GM21619 (cell line): Measurements from ENCODE around the gene INPPL1.
"Not testable (repeated sequence)": the region's sequence is repeated elsewhere in the genome, so short reads cannot be mapped to it uniquely, and the experiment has no call there.

Experiments
- ATAC-seq: cut with Tn5 transposase; IDR thresholded peaks from one replicate; pipeline ENCODE4 v1.9.1; 2021; ENCODE audit not compliant: unreplicated experiment

INPPL1 gene

GRCh38 chr11:72224564-72225410, at the start of gene INPPL1:
Gene INPPL1, plus strand, starts transcription at chr11:72224767. Its CDS starts 218 bp downstream, at chr11:72224985.
- no peak for ATAC-seq

DNA sequence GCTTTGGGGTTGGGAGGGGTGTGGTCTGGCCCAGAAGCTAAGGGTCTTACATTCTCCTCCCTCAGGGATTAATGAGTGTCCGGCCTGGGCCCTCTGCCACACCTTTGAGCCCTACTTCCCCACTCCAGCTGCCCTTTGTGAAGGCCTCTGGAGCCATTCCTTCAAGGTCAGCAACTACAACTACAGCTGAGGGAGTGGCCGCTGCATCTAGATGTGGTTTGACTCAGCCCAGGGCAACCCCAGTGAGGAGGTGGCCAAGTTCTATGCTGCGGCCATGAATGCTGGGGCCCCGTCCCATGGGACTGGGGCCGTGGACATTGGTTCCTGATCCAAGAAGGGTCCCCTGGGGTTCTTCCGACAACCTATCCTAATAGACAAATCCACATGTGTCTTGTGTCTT, 46.9 kb upstream of the INPPL1 start:
- ATAC-seq, result no peak

GRCh38 chr11:72179049-72179803, 45.3 kb upstream of the INPPL1 start:
- no peak for ATAC-seq

- ATAC-seq, result no peak
These were observed 44.7 kb upstream of the INPPL1 start for GRCh38 chr11:72179804-72180396.

GRCh38 chr11:72180892-72181552, 43.5 kb upstream of the INPPL1 start:
- not testable (repeated sequence) for ATAC-seq

DNA sequence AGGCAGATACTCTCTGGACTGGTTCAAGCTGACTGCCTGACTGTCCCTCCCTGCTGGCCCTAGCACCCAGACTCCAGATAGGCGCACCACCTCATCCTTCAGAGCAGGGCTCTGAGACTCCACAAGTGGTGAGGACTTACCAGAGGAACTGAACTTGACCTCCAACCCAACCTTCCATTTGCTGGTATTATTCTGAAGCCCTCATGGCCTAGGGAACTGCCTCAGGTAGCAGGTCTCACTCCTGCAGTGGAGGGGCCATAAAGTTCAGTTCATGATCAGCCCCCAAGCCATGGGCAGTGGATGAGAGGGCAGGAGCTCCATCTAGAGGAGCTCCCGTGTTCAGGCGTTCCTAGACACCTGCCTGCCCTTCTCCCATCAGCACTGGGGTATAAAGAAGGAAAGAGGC, 43.0 kb upstream of the INPPL1 start:
- not testable (repeated sequence) for ATAC-seq

GRCh38 chr11:72188267-72188666, 36.3 kb upstream of the INPPL1 start:
- no peak for ATAC-seq

GRCh38 chr11:72189455-72190250, 34.9 kb upstream of the INPPL1 start:
- ATAC-seq, result no peak

DNA sequence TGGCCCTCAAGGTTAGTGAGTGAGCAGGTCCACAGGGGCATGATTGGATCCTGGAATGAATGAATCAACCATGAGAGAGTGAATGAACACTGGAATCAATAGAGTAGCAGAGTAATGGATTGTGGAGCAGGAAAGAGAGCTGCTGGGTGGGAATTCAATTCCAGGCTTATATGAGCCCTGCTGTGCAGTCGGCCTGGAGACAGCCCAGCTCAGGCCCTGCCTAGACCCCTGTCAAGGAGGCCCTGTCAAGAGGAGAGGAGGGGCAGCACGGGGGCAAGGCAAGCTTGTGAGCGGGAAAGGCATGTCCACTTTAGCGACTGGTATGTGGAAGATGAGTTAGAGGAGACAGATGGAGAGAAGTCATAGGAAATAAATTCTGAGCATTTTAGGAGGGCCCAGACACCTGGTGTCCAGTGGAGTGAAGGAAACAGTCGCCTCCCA, 33.9 kb upstream of the INPPL1 start:
- no peak for ATAC-seq

DNA sequence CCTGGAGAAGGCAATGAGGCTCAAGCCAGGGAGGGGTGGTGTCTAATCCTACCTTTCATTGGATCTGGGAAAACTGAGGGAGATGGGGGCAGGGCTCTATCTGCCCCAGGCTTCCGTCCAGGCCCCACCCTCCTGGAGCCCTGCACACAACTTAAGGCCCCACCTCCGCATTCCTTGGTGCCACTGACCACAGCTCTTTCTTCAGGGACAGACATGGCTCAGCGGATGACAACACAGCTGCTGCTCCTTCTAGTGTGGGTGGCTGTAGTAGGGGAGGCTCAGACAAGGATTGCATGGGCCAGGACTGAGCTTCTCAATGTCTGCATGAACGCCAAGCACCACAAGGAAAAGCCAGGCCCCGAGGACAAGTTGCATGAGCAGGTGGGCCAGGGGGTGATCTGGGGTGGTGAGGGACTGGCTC, 32.6 kb upstream of the INPPL1 start, which contains the start of gene FOLR1:
Gene FOLR1 (plus strand): TSS at position 180 of the 421 bp plus-strand sequence. CDS start 34 bp downstream, at position 214.
- ATAC-seq, result no peak

DNA sequence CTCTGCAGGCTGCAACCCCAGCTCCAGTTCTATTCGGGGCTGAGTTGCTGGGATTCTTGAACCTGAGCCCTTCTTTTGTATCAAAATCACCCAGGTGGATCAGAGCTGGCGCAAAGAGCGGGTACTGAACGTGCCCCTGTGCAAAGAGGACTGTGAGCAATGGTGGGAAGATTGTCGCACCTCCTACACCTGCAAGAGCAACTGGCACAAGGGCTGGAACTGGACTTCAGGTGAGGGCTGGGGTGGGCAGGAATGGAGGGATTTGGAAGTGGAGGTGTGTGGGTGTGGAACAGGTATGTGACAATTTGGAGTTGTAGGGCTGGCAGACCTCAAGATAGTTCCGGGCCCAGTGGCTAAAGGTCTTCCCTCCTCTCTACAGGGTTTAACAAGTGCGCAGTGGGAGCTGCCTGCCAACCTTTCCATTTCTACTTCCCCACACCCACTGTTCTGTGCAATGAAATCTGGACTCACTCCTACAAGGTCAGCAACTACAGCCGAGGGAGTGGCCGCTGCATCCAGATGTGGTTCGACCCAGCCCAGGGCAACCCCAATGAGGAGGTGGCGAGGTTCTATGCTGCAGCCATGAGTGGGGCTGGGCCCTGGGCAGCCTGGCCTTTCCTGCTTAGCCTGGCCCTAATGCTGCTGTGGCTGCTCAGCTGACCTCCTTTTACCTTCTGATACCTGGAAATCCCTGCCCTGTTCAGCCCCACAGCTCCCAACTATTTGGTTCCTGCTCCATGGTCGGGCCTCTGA, 28.9 kb upstream of the INPPL1 start:
- ATAC-seq, result no peak

- not testable (repeated sequence) for ATAC-seq
These were observed 23.1 kb upstream of the INPPL1 start for GRCh38 chr11:72201445-72201844.

DNA sequence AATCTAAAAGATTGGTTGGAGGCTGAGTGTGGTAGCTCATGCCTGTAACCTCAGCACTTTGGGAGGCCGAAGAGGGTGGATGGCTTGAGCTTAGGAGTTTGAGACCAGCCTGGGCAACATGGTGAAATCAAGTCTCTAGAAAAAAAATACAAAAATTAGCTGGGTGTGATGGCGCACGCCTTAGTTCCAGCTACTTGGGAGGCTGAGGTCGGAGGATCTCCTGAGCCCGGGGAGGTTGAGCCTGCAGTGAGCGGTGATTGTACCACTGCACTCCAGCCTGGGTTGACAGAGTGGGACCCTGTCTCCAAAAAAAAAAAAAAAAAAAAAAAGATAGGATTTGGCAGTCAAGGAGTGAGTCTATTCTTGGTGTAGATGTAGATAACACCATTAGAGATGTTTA, 22.0 kb upstream of the INPPL1 start:
- no peak for ATAC-seq

DNA sequence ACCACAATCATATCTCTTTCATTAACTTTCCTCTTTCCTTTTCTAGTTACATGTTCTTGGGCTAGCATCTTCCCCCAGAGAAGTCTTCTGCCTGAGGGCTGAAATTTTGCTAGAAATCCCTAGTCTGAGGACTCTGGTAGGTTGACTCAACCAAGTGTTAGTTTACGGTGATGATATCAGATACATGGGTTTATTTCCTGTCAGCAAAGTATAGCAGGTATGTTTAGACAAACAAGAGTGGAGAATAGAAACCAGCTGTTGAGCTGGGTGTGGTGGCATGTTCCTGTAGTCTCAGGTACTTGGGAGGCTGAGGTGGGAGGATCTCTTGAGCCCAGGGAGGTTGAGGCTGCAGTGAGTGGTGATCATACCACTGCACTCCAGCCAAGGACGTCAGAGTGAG, 21.4 kb upstream of the INPPL1 start:
- ATAC-seq, result no peak

DNA sequence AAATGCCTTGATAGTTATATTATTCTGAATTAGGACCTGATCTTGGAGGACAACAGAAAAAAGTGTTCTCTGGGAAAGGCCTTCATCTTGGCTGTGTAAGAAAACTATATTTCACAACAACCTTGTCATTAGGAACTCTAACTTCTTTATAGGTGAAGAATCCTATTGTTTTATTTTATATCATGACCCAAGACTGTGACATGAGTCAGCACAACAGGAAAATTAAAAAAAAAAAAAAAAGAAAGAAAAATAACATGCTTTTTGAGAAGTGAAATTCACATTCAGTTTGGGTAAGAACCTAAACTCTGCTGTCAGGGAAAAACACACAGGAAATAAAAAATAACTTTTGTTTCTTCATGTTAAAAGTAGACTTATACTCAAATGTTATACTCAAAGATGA, 19.7 kb upstream of the INPPL1 start:
- ATAC-seq, result no peak

DNA sequence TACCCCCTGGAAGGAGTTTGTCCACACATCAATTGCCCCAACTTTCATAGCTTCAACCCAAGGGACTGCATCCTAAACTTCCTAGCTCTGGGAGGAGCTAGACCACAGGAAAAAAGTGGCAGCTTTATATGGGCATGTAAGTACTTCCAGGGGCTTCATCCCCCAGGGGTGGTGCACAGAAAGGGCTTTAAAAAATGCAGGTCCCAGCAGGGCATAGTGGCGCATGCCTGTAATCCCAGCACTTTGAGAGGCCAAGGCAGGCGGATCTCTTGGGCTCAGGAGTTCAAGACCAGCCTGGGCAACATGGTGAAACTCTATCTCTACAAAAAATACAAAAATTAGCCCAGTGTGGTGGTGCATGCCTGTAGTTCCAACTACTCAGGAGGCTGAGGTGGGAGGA, 17.8 kb upstream of the INPPL1 start:
- ATAC-seq, result not testable (repeated sequence)

GRCh38 chr11:72208281-72208680, 16.3 kb upstream of the INPPL1 start:
- ATAC-seq, result no peak

GRCh38 chr11:72209101-72209500, 15.5 kb upstream of the INPPL1 start:
- no peak for ATAC-seq

- ATAC-seq, result no peak
These were observed 7.9 kb upstream of the INPPL1 start, which contains the start of gene FOLR2 for GRCh38 chr11:72216638-72217037. Gene FOLR2, plus strand, starts transcription at chr11:72216794. Its CDS starts 1,791 bp downstream, at chr11:72218585.
